A549 (cell line): ENCODE data around the gene TBC1D22A. TPM values are rescaled to one million over a fixed set of nuclear protein-coding genes. Genes with fewer than 3 reads are reported as not detected.

Source experiments
- ATAC-seq, 2 experiments: fragments of 200-7000 bp in 1 of 2; fragments of >200 bp in 1 of 2; cut with Nextera tagmentation in 1 of 2; cut with Tn5 transposase in 1 of 2; 3 replicates each; pipeline versions ENCODE4 v1.8.0 to v1.9.1; 2018 to 2020; ENCODE audit warnings: mild to moderate bottlenecking in 1 of 2, moderate library complexity in 1 of 2
- CTCF ChIA-PET: fragments of 300-600 bp; sonication (Branson Sonifier 250); formaldehyde crosslinking; extraction: SDS; loops from one replicate; lab custom pipeline; 2021; ENCODE audit warnings: antibody characterized with exemption, inconsistent platforms; lab: Yijun Ruan, JAX
- POLR2A ChIA-PET: fragments of 350-600 bp; formaldehyde crosslinking; extraction: SDS; loops from one replicate; lab custom pipeline; 2021; ENCODE audit warnings: antibody characterized with exemption, inconsistent platforms; lab: Yijun Ruan, JAX
- DNase-seq, 2 experiments: peaks; one replicate each; pipeline versions ENCODE4 v3.0.0 to v3.0.0-alpha.2; 2011 to 2016; ENCODE audit warnings: low read depth in 1 of 2, low spot score in 1 of 2
- FAIRE-seq: peaks from 2 replicates; lab custom pipeline; 2011; peaks lifted over from hg19 to GRCh38; lab: Jason Lieb, UNC
- H3K27ac ChIP-seq, 2 experiments: fragments of >200 bp; sonication (Bioruptor Twin); formaldehyde crosslinking; 3 replicates each; pipeline ENCODE4 v1.5.1; 2016 to 2017
- H3K4me1 ChIP-seq: fragments of >200 bp; sonication (Bioruptor Twin); formaldehyde crosslinking; 3 replicates; pipeline ENCODE4 v1.6.1; 2016
- H3K4me2 ChIP-seq: fragments of >200 bp; sonication (Bioruptor Twin); formaldehyde crosslinking; 3 replicates; pipeline ENCODE4 v1.6.1; 2016
- H3K4me3 ChIP-seq: fragments of >200 bp; sonication (Bioruptor Twin); formaldehyde crosslinking; 3 replicates; pipeline ENCODE4 v1.5.1; 2016
- H3K9me3 ChIP-seq: fragments of >200 bp; sonication (Bioruptor Twin); formaldehyde crosslinking; 3 replicates; pipeline ENCODE4 v1.6.1; 2016
- BCL3 ChIP-seq: fragments of >200 bp; sonication (Bioruptor Twin); formaldehyde crosslinking; IDR thresholded peaks from 3 replicates; pipeline ENCODE4 v1.6.1; 2016
- BHLHE40 ChIP-seq: IDR thresholded peaks from 2 replicates; pipeline ENCODE4 v1.6.1; 2012; ENCODE audit warnings: low read depth, low read length, inconsistent platforms
- CEBPB ChIP-seq, 2 experiments: fragments of >200 bp in 1 of 2; sonication (Bioruptor Twin) in 1 of 2; formaldehyde crosslinking in 1 of 2; IDR thresholded peaks; 2 replicates each; pipeline ENCODE4 v1.6.1; 2012 to 2016
- CHD4 ChIP-seq: fragments of 200-600 bp; sonication (generic); IDR thresholded peaks from 2 replicates; pipeline ENCODE4 v1.6.1; 2016; ENCODE audit warnings: antibody characterized with exemption, mild to moderate bottlenecking, borderline replicate concordance
- EHF ChIP-seq: fragments of 250-450 bp; sonication (Bioruptor Pico); IDR thresholded peaks from 2 replicates; pipeline ENCODE4 v1.5.0; 2020; ENCODE audit warnings: mild to moderate bottlenecking
- ELK1 ChIP-seq: fragments of 150-350 bp; IDR thresholded peaks from 2 replicates; pipeline ENCODE4 v1.6.1; 2014; ENCODE audit warnings: low read depth, mild to moderate bottlenecking, low read length
- ESRRA ChIP-seq: fragments of 150-350 bp; IDR thresholded peaks from 2 replicates; pipeline ENCODE4 v1.6.1; 2014; ENCODE audit warnings: mild to moderate bottlenecking, low read length, borderline replicate concordance
- FOSB ChIP-seq: fragments of 250-450 bp; sonication (Bioruptor Pico); IDR thresholded peaks from 2 replicates; pipeline ENCODE4 v1.5.0; 2020; ENCODE audit warnings: mild to moderate bottlenecking, moderate library complexity
- FOSL2 ChIP-seq, 2 experiments: fragments of 450-650 bp in 1 of 2; fragments of >200 bp in 1 of 2; sonication (Bioruptor Twin) in 1 of 2; formaldehyde crosslinking; IDR thresholded peaks; 2 replicates each; pipeline versions ENCODE4 v1.5.0 to v1.6.1; 2016 to 2020; ENCODE audit warnings: mild to moderate bottlenecking in 1 of 2, moderate library complexity in 1 of 2
- FOXS1 ChIP-seq: fragments of 250-450 bp; sonication (Bioruptor Pico); IDR thresholded peaks from 2 replicates; pipeline ENCODE4 v1.5.0; 2020; ENCODE audit warnings: mild to moderate bottlenecking, moderate library complexity
- GATA3 ChIP-seq: IDR thresholded peaks from 2 replicates; pipeline ENCODE4 v1.6.1; 2012; ENCODE audit warnings: borderline replicate concordance
- HMGXB4 ChIP-seq: fragments of 250-450 bp; sonication (Bioruptor Pico); IDR thresholded peaks from 2 replicates; pipeline ENCODE4 v1.5.0; 2021; ENCODE audit warnings: mild to moderate bottlenecking, moderate library complexity, borderline replicate concordance
- HOXA7 ChIP-seq: fragments of 250-450 bp; sonication (Bioruptor Pico); IDR thresholded peaks from 2 replicates; pipeline ENCODE4 v1.5.0; 2020; ENCODE audit warnings: mild to moderate bottlenecking, moderate library complexity
- HOXB13 ChIP-seq: fragments of 250-450 bp; sonication (Bioruptor Pico); IDR thresholded peaks from 2 replicates; pipeline ENCODE4 v1.5.0; 2020; ENCODE audit warnings: low read depth, mild to moderate bottlenecking, moderate library complexity
- JUN ChIP-seq, 2 experiments: fragments of >200 bp; sonication (Bioruptor Twin); formaldehyde crosslinking; IDR thresholded peaks; 2 replicates in 1 of 2; 3 replicates in 1 of 2; pipeline ENCODE4 v1.6.1; 2016 to 2017
- JUNB ChIP-seq: fragments of >200 bp; sonication (Bioruptor Twin); formaldehyde crosslinking; IDR thresholded peaks from 2 replicates; pipeline ENCODE4 v1.6.1; 2016
- KDM5A ChIP-seq: fragments of 200-600 bp; sonication (generic); IDR thresholded peaks from 2 replicates; pipeline ENCODE4 v1.6.1; 2016; ENCODE audit warnings: antibody characterized with exemption, mild to moderate bottlenecking
- MAFK ChIP-seq: fragments of 450-650 bp; IDR thresholded peaks from 2 replicates; pipeline ENCODE4 v1.6.1; 2014; ENCODE audit not compliant: partially characterized antibody
- MAZ ChIP-seq: fragments of 150-350 bp; IDR thresholded peaks from 2 replicates; pipeline ENCODE4 v1.6.1; 2014; ENCODE audit warnings: antibody characterized with exemption, low read depth, low read length, borderline replicate concordance
- NR3C1 ChIP-seq: fragments of >200 bp; sonication (Bioruptor Twin); formaldehyde crosslinking; IDR thresholded peaks from 3 replicates; pipeline ENCODE4 v1.6.1; 2017
- POLR2AphosphoS2 ChIP-seq: conservative IDR thresholded peaks from 2 replicates; pipeline ENCODE4 v1.6.1; 2012; ENCODE audit warnings: low read length, improper control_type of control experiment, inconsistent platforms
- RAD21 ChIP-seq, 2 experiments: fragments of >200 bp in 1 of 2; sonication (Bioruptor Twin) in 1 of 2; formaldehyde crosslinking in 1 of 2; IDR thresholded peaks in 1 of 2; conservative IDR thresholded peaks in 1 of 2; 2 replicates in 1 of 2; 3 replicates in 1 of 2; pipeline ENCODE4 v1.6.1; 2012 to 2018; ENCODE audit warnings: inconsistent platforms in 1 of 2
- RARB ChIP-seq: fragments of 250-450 bp; sonication (Bioruptor Pico); IDR thresholded peaks from 2 replicates; pipeline ENCODE4 v1.8.0; 2021; ENCODE audit warnings: mild to moderate bottlenecking, moderate library complexity
- REST ChIP-seq: fragments of 200-600 bp; sonication (generic); IDR thresholded peaks from 2 replicates; pipeline ENCODE4 v1.6.1; 2016; ENCODE audit warnings: antibody characterized with exemption, mild to moderate bottlenecking, moderate library complexity
- RFX5 ChIP-seq: fragments of 450-650 bp; IDR thresholded peaks from 2 replicates; pipeline ENCODE4 v1.7.1; 2014; ENCODE audit warnings: antibody characterized with exemption, mild to moderate bottlenecking, moderate library complexity
- RNF2 ChIP-seq: fragments of 200-600 bp; sonication (generic); IDR thresholded peaks from 2 replicates; pipeline ENCODE4 v1.6.1; 2016; ENCODE audit warnings: low read depth, mild to moderate bottlenecking, antibody characterized with exemption, moderate library complexity, borderline replicate concordance
- USF2 ChIP-seq: fragments of 450-650 bp; IDR thresholded peaks from 2 replicates; pipeline ENCODE4 v1.6.1; 2014; ENCODE audit warnings: antibody characterized with exemption
- ZC3H11A ChIP-seq: fragments of 450-650 bp; IDR thresholded peaks from 2 replicates; pipeline ENCODE4 v1.6.1; 2014; ENCODE audit warnings: antibody characterized with exemption, mild to moderate bottlenecking
- ZNF302 ChIP-seq: fragments of 250-450 bp; sonication (Bioruptor Pico); IDR thresholded peaks from 2 replicates; pipeline ENCODE4 v1.9.0; 2021; ENCODE audit warnings: inconsistent platforms, mild to moderate bottlenecking, moderate library complexity
- WGBS: methylation state at CpG from one replicate; pipeline ENCODE4 v1.1.6; 2017; ENCODE audit errors: missing lambda C conversion rate; 5-methylcytosine and 5-hydroxymethylcytosine counted together
- polyA minus RNA-seq: library from RNA; depleted of rRNA, polyadenylated mRNA; stranded (reverse); fragments of >200 nt; gene quantifications from 2 replicates; pipeline ENCODE4 v1.2.3, GENCODE V29; 2011; rRNA and poly(A)+ RNA removed
- polyA plus RNA-seq, 4 experiments: library from polyadenylated mRNA; depleted of rRNA in 3 of 4; stranded (reverse); fragments of >200 nt; fragmentation: RNase III in 1 of 4; extraction: RNeasy Plus Mini Kit Qiagen cat#74134 plus additional on column Dnase treatment in 1 of 4; gene quantifications; 2 replicates in 3 of 4; 3 replicates in 1 of 4; pipeline ENCODE4 v1.2.3, GENCODE V29; 2011 to 2017

TBC1D22A gene
- 10.4 and 10.8 TPM in 2 replicates for polyA plus RNA-seq (2011; rRNA removed)
- polyA plus RNA-seq (2012; cell fraction: cytosol; rRNA removed), result 11.2 and 11.7 TPM in 2 replicates
- 11.0 and 12.8 TPM in 2 replicates for polyA plus RNA-seq (2012; cell fraction: nucleus; rRNA removed)
- 8.2 to 9.7 TPM (median 8.9 TPM) in 3 replicates for polyA plus RNA-seq (2017; fragmentation: RNase III; extraction: RNeasy Plus Mini Kit Qiagen cat#74134 plus additional on column Dnase treatment)
- polyA minus RNA-seq, result 8.2 and 12.6 TPM in 2 replicates

- DNase-seq (peak; percentile 89 to 93), ATAC-seq (peak; percentile 95 to 96), FAIRE-seq (no peak)
- Histone ChIP-seq H3K4me2 (peak within 1 kb of the TSS; percentile 97), H3K9me3 (no peaks in the 10 kb centered on the region), H3K27ac (peak within 1 kb of the TSS; percentile 97 to 99), H3K4me3 (peak within 1 kb of the TSS; percentile 98), H3K4me1 (peaks cover 23% of the 10 kb centered on the region)
- WGBS, result 3% methylated on average over 10 of the region's 66 CpGs
- ChIA-PET POLR2A (interaction anchor here (0.6 to 2.5 kb wide), 19 partner anchors 8 to 575 kb away, joined by 3 to 43 read pairs (median 5); partner anchors contain the start of gene CELSR1), CTCF (interaction anchor here (0.8 to 3.2 kb wide), 7 partner anchors 21 to 199 kb away, joined by 3 to 13 read pairs (median 4); no protein-coding TSS in a partner anchor)
- TF ChIP-seq BHLHE40, result no peak
- TF ChIP-seq FOSL2 (IDR thresholded peaks at IDR 0.05), result no peak
- no peak for TF ChIP-seq FOSL2 (CRISPR knock-in tag; IDR thresholded peaks at IDR 0.05)
- TF ChIP-seq POLR2AphosphoS2, result no peak
- TF ChIP-seq ELK1, result no peak
- TF ChIP-seq USF2, result no peak
- TF ChIP-seq RAD21 (conservative IDR thresholded peaks at IDR 0.05 in 1 of 2, IDR thresholded peaks at IDR 0.05 in 1 of 2), result no peak
- no peak for TF ChIP-seq JUNB
- no peak for TF ChIP-seq EHF
- TF ChIP-seq MAFK, result peak; percentile 10
- no peak for TF ChIP-seq GATA3
- TF ChIP-seq ZC3H11A, result no peak
- no peak for TF ChIP-seq HOXB13
- no peak for TF ChIP-seq ZNF302
- no peak for TF ChIP-seq MAZ
- no peak for TF ChIP-seq NR3C1
- no peak for TF ChIP-seq RFX5
- no peak for TF ChIP-seq CEBPB (IDR thresholded peaks at IDR 0.05)
- TF ChIP-seq REST, result peak; percentile 50; the same call in 1 of the 2 replicates
- no peak for TF ChIP-seq HMGXB4
- TF ChIP-seq JUN (IDR thresholded peaks at IDR 0.05), result peak; percentile 55 to 86; a peak in 4 of 5 replicates
- TF ChIP-seq FOSB (CRISPR knock-in tag), result no peak
- no peak for TF ChIP-seq FOXS1 (CRISPR knock-in tag)
- TF ChIP-seq HOXA7, result no peak
- no peak for TF ChIP-seq CHD4
- TF ChIP-seq KDM5A, result peak; percentile 72; the same call in 1 of the 2 replicates
- no peak for TF ChIP-seq RNF2
- no peak for TF ChIP-seq RARB (CRISPR knock-in tag)
- no peak for TF ChIP-seq ESRRA
- TF ChIP-seq BCL3, result peak; percentile 89
Measured at GRCh38 chr22:46762238-46763050, at the start of gene TBC1D22A. TSS of gene TBC1D22A (plus strand) at chr22:46762650. CDS start at chr22:46762787, 137 bp downstream.
